SJCRH30 (cell line): ENCODE data around the gene TIAM1. TPM values are rescaled to one million over a fixed set of nuclear protein-coding genes. Genes with fewer than 3 reads are reported as not detected.

Source experiments
- DNase-seq, 2 experiments: peaks; one replicate each; pipeline ENCODE4 v3.0.0-alpha.2; 2015 to 2020
- H3K27ac ChIP-seq: fragments of 250-450 bp; sonication (Bioruptor Pico); 2 replicates; pipeline ENCODE4 v1.5.1; 2020; ENCODE audit warnings: mild to moderate bottlenecking, moderate library complexity
- H3K27me3 ChIP-seq: fragments of 250-450 bp; sonication (Bioruptor Pico); 2 replicates; pipeline ENCODE4 v1.5.1; 2020; ENCODE audit warnings: mild to moderate bottlenecking, moderate library complexity
- H3K36me3 ChIP-seq: fragments of 250-450 bp; sonication (Bioruptor Pico); 2 replicates; pipeline ENCODE4 v1.5.1; 2020; ENCODE audit warnings: mild to moderate bottlenecking, moderate library complexity
- H3K4me1 ChIP-seq: fragments of 250-450 bp; sonication (Bioruptor Pico); 2 replicates; pipeline ENCODE4 v1.5.1; 2020; ENCODE audit warnings: mild to moderate bottlenecking, moderate library complexity
- H3K4me3 ChIP-seq: fragments of 250-450 bp; sonication (Bioruptor Pico); 2 replicates; pipeline ENCODE4 v1.5.1; 2020; ENCODE audit warnings: mild to moderate bottlenecking, moderate library complexity
- H3K9me3 ChIP-seq: fragments of 250-450 bp; sonication (Bioruptor Pico); replicated peaks from 2 replicates; pipeline ENCODE4 v1.5.1; 2020; ENCODE audit warnings: mild to moderate bottlenecking, moderate library complexity
- total RNA-seq: library from RNA; depleted of rRNA; stranded (reverse); fragments of >200 nt; shearing (Covaris generic); gene quantifications from 2 replicates; pipeline ENCODE4 v1.2.3, GENCODE V29; 2014

Gene TIAM1
- total RNA-seq, 1 experiment from 2014 or later = 9.5 TPM

DNA sequence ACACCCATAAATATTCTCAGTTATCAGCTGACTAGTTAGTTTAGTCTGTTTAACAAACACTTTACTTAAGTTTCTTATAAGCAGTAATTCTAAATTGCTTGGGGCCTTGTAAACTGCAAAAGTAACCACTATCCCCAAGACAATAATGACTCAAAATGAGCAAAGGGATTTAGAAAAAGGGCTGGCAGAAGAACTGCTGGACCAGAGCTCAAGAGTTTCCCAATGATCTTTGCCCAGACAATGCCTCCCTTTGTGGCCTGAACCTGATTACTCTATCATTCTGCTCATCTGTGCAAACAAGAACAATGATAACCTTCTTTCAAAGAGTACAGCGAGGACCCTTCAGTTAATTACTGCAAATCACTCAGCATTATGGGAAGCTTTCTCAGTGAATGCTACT, 123.5 kb downstream of the TIAM1 start:
- Histone ChIP-seq H3K36me3 (no peaks in the 10 kb centered on the region), H3K27me3 (no peaks in the 10 kb centered on the region), H3K4me1 (no peaks in the 10 kb centered on the region), H3K9me3 (no peaks in the 10 kb centered on the region), H3K4me3 (no peak overlapping the region), H3K27ac (no peak overlapping the region)
- peak in 1 of 2 experiments; percentile 42 for DNase-seq

DNA sequence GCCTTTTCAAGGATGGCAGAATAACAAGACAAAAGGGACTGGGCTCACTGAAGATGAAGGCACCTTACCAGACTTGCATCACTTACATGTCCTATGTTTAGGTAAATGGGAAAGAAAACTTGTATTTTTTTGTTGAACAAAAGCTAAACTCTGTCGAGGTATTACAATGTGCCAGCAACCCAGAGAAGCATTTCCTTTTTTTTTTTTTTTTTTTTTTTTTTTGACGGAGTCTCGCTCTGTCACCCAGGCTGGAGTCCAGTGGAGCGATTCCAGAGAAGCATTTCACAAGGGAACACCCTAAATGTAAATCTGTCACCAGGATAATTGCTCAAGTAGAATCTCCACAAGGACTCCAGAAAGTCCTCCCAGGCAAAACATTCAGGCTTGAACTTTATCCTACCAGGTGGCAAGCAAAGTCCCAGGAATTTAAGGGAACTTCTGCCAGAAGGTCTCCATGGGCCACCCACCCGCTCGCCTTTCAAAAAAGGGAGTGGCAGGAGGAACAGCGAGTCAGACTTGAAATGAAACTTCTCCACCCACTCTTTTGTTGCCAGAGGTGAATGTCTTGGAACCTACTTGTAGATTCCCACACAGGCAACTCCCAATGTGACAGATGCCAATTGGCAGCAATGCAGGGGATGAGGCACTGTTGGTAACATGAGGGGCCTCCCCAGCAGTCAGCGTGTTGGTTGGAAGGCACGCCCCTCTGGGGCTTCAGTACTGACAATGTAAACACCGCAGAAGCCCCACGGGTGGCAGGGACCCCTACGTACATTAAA, 125.0 kb downstream of the TIAM1 start:
- Histone ChIP-seq H3K4me3 (no peak overlapping the region), H3K4me1 (no peaks in the 10 kb centered on the region), H3K9me3 (no peaks in the 10 kb centered on the region), H3K27ac (no peak overlapping the region), H3K36me3 (no peaks in the 10 kb centered on the region), H3K27me3 (no peaks in the 10 kb centered on the region)
- no peak for DNase-seq

DNA sequence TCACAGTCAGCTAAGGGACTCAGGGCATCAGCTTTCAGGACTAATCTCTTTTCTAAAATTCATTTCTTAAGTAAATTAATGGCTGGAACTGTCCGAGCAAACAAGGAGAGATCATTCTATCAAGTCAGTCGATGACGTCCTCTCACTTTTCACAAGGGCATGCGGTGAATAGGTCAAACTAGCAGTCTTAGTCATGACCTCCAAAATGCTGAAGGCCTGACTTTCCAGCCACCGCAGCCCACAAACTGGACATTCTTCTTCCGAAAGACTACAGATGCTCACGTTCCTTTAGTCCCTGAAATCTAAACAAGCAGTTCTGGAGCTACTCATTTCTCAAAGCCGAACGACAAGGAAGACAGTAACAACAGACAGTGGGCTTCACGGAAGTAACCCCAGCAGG, 127.9 kb downstream of the TIAM1 start:
- no peak for DNase-seq

DNA sequence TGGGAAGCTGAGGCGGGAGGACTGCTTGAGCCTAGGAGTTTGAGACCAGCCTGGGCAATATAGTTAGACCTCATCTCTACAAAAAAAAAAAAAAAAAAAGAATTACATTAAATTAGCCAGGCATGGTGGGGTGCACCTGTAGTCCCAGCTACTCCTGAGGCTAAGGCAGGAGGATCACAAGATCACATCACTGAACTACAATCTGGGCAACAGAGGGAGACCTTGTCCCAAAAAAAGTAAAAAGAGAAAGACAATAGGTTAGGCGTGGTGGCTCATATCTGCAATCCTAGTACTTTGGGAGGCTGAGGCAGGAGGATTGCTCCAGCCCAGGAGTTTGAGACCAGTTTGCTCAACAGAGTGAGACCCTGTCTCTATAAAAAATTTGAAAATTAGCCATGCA, 130.3 kb downstream of the TIAM1 start:
- H3K4me3 ChIP-seq = no peak overlapping the region
- DNase-seq = no peak
- no peaks in the 10 kb centered on the region for H3K36me3 ChIP-seq
- no peak overlapping the region for H3K27ac ChIP-seq
- no peaks in the 10 kb centered on the region for H3K27me3 ChIP-seq
- no peaks in the 10 kb centered on the region for H3K9me3 ChIP-seq
- H3K4me1 ChIP-seq = no peaks in the 10 kb centered on the region

More for the DNA sequence above, 127.9 kb downstream of the TIAM1 start:
- Histone ChIP-seq H3K4me3 (no peak overlapping the region), H3K9me3 (no peaks in the 10 kb centered on the region), H3K36me3 (no peaks in the 10 kb centered on the region), H3K27me3 (no peaks in the 10 kb centered on the region), H3K4me1 (no peaks in the 10 kb centered on the region), H3K27ac (no peak overlapping the region)

DNA sequence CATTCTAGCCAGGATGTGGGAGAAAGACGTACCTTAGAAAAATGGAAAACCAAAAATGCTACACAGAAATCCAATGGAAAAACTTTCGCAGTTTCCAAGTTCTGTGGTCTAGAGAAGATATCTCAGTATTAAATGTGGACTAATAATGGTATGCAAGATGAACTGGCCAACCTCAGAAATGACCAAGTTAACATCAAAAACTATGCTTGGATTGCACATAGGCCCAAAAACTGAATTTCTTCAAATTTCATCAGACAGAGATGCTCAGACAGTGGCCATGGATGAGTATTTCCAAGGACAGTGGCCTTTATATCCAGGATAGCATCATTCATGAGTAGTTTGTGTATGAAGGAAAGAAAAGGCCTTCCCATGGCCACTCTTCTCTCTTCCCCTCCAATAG, 132.2 kb downstream of the TIAM1 start:
- H3K27me3 ChIP-seq = no peaks in the 10 kb centered on the region
- H3K36me3 ChIP-seq = no peaks in the 10 kb centered on the region
- H3K9me3 ChIP-seq = no peaks in the 10 kb centered on the region
- no peak overlapping the region for H3K27ac ChIP-seq
- H3K4me3 ChIP-seq = no peak overlapping the region
- no peaks in the 10 kb centered on the region for H3K4me1 ChIP-seq
- DNase-seq = no peak

DNA sequence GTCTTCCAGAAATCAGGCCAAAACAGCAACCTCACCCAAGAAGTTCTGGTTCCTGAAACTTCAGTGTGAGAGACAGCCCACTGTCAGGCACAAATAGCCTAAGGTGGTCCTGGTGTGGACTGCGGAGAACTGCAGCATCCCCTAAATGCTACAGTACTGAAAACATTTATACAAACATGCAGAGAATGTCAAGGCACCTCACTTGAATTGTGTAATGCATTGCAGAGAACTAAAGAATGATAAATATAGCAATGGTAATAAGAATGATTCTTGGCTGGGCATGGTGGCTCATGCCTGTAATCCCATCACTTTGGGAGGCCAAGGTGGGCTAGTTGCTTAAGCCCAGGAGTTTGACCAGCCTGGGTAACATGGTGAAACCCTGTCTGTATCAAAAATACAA, 138.6 kb downstream of the TIAM1 start:
- no peaks in the 10 kb centered on the region for H3K9me3 ChIP-seq
- peaks cover 4% of the 10 kb centered on the region for H3K4me1 ChIP-seq
- H3K27ac ChIP-seq = no peak overlapping the region
- H3K36me3 ChIP-seq = no peaks in the 10 kb centered on the region
- no peak overlapping the region for H3K4me3 ChIP-seq
- no peaks in the 10 kb centered on the region for H3K27me3 ChIP-seq
- no peak for DNase-seq

DNA sequence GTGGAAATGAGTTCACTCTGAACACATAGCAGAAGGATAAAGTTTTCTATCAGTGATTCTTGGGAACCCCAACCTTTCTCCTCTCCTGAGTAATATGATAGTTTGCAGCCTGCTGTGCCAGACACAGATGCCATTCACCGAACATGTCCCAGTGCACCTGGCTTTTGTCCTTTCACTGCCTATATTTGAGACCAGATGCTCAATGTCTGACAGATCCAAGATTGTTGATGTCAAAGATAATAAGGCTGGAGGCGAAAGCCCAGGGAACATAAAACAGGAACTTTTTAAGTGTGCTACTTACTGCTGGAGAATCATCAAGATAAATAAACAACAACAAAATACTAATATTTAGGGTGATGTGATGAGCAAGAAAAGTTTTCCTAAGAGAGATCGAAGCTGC, 139.3 kb downstream of the TIAM1 start:
- Histone ChIP-seq H3K9me3 (no peaks in the 10 kb centered on the region), H3K27ac (no peak overlapping the region), H3K4me3 (no peak overlapping the region), H3K36me3 (no peaks in the 10 kb centered on the region), H3K4me1 (peaks cover 4% of the 10 kb centered on the region), H3K27me3 (no peaks in the 10 kb centered on the region)
- DNase-seq = no peak

DNA sequence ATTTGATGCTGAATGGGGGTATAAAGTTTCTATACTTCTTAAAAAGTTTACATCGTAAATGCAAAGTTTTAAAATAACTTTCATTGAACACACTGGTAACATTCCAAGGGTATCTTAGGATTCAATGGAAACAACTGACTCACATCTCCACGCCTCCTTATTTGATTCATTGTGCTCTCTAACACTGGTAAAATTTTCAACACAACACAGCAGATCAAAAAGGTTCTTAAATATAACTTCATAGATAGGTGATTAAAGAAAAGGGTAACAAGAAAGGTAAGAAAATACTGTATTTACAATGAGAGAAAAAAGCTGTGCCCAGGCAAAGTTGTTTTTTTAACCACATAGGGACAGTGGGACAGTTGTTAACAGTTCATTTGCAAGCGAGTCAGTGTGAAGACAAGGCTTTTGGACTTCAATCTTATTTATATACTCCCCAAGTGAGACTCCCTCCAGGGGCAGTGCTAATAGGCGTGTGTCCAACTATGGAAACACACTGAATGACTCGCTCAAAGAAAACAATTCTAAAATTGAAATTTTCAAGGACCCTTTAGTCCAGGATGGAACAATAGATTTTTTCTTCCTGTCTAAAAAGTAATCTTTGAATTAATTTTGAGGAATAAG, 140.5 kb downstream of the TIAM1 start:
- H3K4me3 ChIP-seq = no peak overlapping the region
- peaks cover 4% of the 10 kb centered on the region for H3K4me1 ChIP-seq
- H3K9me3 ChIP-seq = no peaks in the 10 kb centered on the region
- peak in 1 of 2 experiments; percentile 24 for DNase-seq
- H3K27ac ChIP-seq = no peak overlapping the region
- H3K27me3 ChIP-seq = no peaks in the 10 kb centered on the region
- H3K36me3 ChIP-seq = no peaks in the 10 kb centered on the region

DNA sequence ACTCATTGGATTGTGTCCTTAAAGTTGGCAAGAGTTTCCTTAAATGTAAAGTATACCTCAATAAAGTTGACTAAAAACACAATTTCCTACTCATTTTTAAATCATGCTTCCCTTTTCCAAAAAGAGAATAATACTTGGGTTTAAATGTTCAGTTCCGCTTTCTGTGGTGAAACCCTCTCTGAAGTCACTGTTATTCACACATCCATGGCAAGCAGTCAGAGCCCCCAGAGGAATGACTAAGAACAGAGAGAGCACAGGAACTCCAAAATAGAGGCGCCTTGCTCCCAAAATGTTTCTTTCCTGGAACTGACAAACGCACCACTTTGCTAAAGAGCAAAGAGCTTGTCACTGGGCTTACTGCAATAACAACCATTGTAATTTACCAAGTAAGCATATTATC, 142.5 kb downstream of the TIAM1 start:
- no peak for DNase-seq
- Histone ChIP-seq H3K27me3 (no peaks in the 10 kb centered on the region), H3K4me1 (peaks cover 4% of the 10 kb centered on the region), H3K27ac (no peak overlapping the region), H3K4me3 (no peak overlapping the region), H3K36me3 (no peaks in the 10 kb centered on the region), H3K9me3 (no peaks in the 10 kb centered on the region)

DNA sequence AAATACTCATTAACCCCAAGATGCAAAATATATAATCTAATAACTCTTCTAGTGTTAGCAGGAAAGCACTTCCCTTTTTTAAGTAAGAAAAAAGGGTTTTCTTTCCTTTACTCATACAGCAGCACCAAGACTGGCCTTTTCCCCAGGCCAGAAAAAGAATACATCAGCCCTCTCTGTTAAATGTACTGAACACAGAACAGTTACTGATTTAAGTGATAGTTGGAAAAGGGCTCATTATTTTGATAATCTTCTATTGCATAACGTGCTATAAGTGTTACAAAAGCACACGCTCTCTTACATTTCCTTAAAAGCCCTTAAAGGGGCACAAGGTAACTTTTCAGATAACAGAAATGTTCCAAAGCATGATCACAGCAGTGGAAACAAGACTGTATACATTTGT, 142.9 kb downstream of the TIAM1 start:
- Histone ChIP-seq H3K27ac (no peak overlapping the region), H3K4me3 (no peak overlapping the region), H3K4me1 (peaks cover 4% of the 10 kb centered on the region), H3K27me3 (no peaks in the 10 kb centered on the region), H3K9me3 (no peaks in the 10 kb centered on the region), H3K36me3 (no peaks in the 10 kb centered on the region)
- no peak for DNase-seq

DNA sequence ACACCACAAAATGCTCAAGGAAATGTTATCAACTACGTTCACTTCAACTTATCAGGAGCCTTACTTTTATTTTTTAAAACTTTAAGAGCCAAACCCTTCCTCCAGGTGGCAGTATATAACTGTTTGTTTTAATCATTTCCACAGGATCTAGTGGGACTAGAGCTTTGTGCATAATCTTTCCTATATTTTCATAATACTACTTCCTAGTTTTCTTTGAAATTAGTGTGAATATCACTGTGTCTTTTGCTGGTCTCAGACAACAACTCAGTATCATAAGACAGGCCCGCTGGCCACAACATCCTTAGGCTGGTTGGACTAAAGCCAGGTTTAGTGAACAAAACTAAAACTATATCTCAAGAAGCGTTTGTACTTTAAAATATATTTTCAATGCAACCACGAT, 145.5 kb downstream of the TIAM1 start:
- Histone ChIP-seq H3K36me3 (no peaks in the 10 kb centered on the region), H3K27ac (no peak overlapping the region), H3K9me3 (no peaks in the 10 kb centered on the region), H3K27me3 (no peaks in the 10 kb centered on the region), H3K4me1 (peaks cover 12% of the 10 kb centered on the region), H3K4me3 (no peak overlapping the region)
- DNase-seq = peak in 1 of 2 experiments; percentile 70

DNA sequence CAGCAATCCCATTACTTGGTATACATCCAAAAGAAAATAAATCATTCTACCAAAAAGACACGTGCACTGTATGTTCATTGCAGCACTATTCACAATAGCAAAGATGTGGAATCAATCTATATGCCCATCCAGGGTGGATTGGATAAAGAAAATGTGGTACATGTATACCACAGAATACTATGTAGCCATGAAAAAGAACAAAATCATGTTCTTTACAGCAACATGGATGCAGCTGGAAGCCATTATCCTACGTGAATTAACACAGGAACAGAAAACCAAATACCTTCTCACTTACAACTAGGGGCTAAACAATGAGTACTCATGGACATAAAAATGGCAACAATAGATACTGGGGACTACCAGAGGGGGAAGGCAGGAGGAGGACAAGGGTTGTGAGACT, 147.3 kb downstream of the TIAM1 start:
- Histone ChIP-seq H3K9me3 (no peaks in the 10 kb centered on the region), H3K27ac (no peak overlapping the region), H3K4me1 (peaks cover 9% of the 10 kb centered on the region; the same call in 1 of the 2 replicates), H3K4me3 (no peak overlapping the region), H3K36me3 (no peaks in the 10 kb centered on the region), H3K27me3 (no peaks in the 10 kb centered on the region)
- DNase-seq = no peak

DNA sequence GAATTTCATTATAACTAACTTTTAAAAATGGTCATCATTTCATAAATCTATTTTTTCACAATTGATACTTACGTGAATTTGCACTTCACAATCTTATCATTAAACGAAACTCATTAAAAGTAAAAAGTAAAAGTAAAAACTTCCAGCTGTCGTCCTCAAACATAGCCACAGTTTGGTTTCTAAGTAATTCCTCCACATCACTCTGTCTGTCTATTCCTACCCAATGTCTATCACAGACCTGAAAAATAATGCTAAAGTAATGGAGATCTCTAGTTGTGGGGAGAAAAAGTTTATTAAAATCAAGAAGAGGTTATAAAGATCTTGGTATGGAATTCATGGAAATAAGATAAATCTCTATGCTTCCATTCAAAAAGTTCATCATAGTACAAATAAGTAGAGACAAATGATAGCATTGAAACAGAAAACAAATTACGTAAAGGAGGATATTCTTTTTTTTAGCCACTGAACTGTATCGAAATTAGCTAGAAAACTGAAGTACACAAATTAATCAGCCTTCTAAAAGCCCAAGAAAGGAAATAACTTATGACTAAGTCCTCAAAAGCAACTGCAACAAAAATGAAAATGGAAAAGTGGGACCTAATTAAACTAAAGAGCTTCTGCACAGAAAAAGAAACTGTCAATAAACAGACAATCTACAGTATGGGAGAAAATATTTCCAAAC, 148.6 kb downstream of the TIAM1 start:
- Histone ChIP-seq H3K9me3 (no peaks in the 10 kb centered on the region), H3K4me3 (no peak overlapping the region), H3K4me1 (peaks cover 9% of the 10 kb centered on the region; the same call in 1 of the 2 replicates), H3K36me3 (no peaks in the 10 kb centered on the region), H3K27ac (no peak overlapping the region), H3K27me3 (no peaks in the 10 kb centered on the region)
- no peak for DNase-seq

DNA sequence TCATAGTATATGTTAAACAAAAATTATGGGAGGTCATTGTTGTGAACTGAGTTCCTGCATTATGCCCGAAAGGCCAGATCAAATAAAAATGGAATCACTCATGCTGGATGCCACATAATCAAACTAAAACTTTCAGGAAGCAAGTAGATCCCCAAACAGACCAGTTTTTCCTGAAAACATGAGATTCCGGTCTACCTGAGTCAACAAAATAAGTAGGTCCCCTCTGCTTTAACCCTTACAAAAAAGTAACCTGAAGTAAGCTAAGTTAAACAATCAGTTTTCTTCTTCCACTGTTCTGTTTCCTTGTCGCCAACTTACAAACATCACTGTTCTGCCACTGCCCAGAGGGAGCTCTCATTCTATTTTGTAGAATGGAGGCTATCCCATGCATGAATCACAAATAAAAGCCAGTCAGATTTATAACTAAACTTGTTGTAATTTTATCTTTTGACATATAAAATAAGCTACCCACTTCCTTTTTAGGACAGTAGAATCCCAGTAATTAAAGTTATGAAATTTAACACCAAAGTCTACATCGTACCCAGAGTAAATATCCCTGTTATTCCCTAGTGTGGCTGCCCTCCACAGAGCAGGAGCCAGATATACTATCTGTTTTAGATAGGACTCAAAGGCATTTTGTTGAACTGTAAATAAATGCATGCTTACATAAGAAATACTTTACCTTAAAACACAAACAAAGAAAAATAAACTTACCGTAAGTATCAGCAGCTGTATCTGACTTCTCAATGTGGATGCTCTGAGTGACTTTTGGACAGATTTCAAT, 149.4 kb downstream of the TIAM1 start:
- no peak for DNase-seq
- Histone ChIP-seq H3K4me1 (peaks cover 9% of the 10 kb centered on the region; the same call in 1 of the 2 replicates), H3K27ac (no peak overlapping the region), H3K9me3 (no peaks in the 10 kb centered on the region), H3K36me3 (no peaks in the 10 kb centered on the region), H3K27me3 (no peaks in the 10 kb centered on the region), H3K4me3 (no peak overlapping the region)

DNA sequence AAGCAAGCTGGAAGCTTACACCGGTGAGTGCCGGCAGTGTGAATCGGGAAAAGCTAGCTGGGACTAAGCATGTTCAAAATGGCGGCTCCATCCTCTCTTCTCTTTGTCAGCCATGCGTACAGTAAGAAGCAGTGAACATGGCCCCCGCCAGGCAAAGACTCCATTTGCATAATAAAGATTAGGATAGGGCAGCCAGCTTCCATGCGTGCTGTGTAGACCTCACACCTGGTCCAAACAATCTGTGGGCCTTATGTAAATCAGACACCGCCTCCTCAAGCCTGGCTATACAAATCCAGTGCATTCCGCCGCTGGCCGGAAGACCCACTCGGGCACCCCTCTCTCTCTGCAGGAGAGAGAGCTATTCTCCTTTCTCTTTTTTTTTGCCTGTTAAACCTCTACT, 150.3 kb downstream of the TIAM1 start:
- no peaks in the 10 kb centered on the region for H3K9me3 ChIP-seq
- H3K36me3 ChIP-seq = no peaks in the 10 kb centered on the region
- DNase-seq = no peak
- H3K27ac ChIP-seq = no peak overlapping the region
- H3K4me3 ChIP-seq = no peak overlapping the region
- H3K4me1 ChIP-seq = peaks cover 9% of the 10 kb centered on the region; the same call in 1 of the 2 replicates
- H3K27me3 ChIP-seq = no peaks in the 10 kb centered on the region
